K562 (cell line): ENCODE data around the gene BCL6B. TPM values are rescaled to one million over a fixed set of nuclear protein-coding genes. Genes with fewer than 3 reads are reported as not detected.

Source experiments
- ADNP ChIP-seq: fragments of 200-800 bp; sonication (Bioruptor generic); IDR thresholded peaks from 2 replicates; pipeline ENCODE4 v1.6.1; 2016; ENCODE audit warnings: missing genetic modification characterization, missing compliant biosample characterization
- ATF2 ChIP-seq: sonication (generic); formaldehyde crosslinking; IDR thresholded peaks from 2 replicates; pipeline ENCODE4 v1.8.1; 2022; ENCODE audit warnings: missing genetic modification reagents
- CTBP1 ChIP-seq: fragments of 450-650 bp; IDR thresholded peaks from 2 replicates; pipeline ENCODE4 v1.6.1; 2016; ENCODE audit warnings: borderline replicate concordance
- EP300 ChIP-seq: IDR thresholded peaks from 2 replicates; pipeline ENCODE4 v1.6.1; 2012; ENCODE audit warnings: low read length, improper control_type of control experiment
- EP400 ChIP-seq: fragments of 450-650 bp; IDR thresholded peaks from 2 replicates; pipeline ENCODE4 v1.6.1; 2017; ENCODE audit warnings: antibody characterized with exemption, mild to moderate bottlenecking, moderate library complexity
- FOXA1 ChIP-seq: fragments of 450-650 bp; IDR thresholded peaks from 2 replicates; pipeline ENCODE4 v1.6.1; 2016; ENCODE audit warnings: mild to moderate bottlenecking, borderline replicate concordance
- IRF9 ChIP-seq: fragments of 450-650 bp; IDR thresholded peaks from 2 replicates; pipeline ENCODE4 v1.6.1; 2016; ENCODE audit warnings: missing biosample characterization, missing genetic modification characterization
- MECOM ChIP-seq: fragments of 250-450 bp; sonication (Bioruptor Pico); IDR thresholded peaks from 2 replicates; pipeline ENCODE4 v1.8.0; 2022; ENCODE audit warnings: inconsistent platforms
- MXI1 ChIP-seq: IDR thresholded peaks from 2 replicates; pipeline ENCODE4 v1.6.1; 2011; ENCODE audit warnings: low read depth, mild to moderate bottlenecking, improper control_type of control experiment, low read length
- POLR3A ChIP-seq: IDR thresholded peaks from 2 replicates; pipeline ENCODE4 v1.6.1; 2011; ENCODE audit warnings: borderline replicate concordance, mild to moderate bottlenecking, moderate library complexity; ENCODE audit not compliant: insufficient read length, insufficient read depth; ENCODE audit errors: extremely low read depth
- RAD21 ChIP-seq, 2 experiments: fragments of 250-450 bp in 1 of 2; fragments of 450-650 bp in 1 of 2; sonication (Bioruptor Pico) in 1 of 2; formaldehyde crosslinking in 1 of 2; IDR thresholded peaks in 1 of 2; conservative IDR thresholded peaks in 1 of 2; 2 replicates each; pipeline versions ENCODE4 v1.4.0 to v1.8.0; 2020 to 2022; ENCODE audit warnings: mild to moderate bottlenecking in 2 of 2, moderate library complexity in 1 of 2
- SAFB2 ChIP-seq: fragments of 200-400 bp; formaldehyde crosslinking; IDR thresholded peaks from 2 replicates; pipeline ENCODE4 v1.6.1; 2018; ENCODE audit warnings: borderline replicate concordance, low read length, low read depth, moderate library complexity; ENCODE audit not compliant: severe bottlenecking
- SIRT6 ChIP-seq: IDR thresholded peaks from one replicate; pipeline ENCODE4 v1.6.1; 2012; ENCODE audit warnings: low read depth, mild to moderate bottlenecking, control low read depth, inconsistent platforms, low read length, moderate library complexity
- SRSF3 ChIP-seq: fragments of 200-400 bp; formaldehyde crosslinking; IDR thresholded peaks from 2 replicates; pipeline ENCODE4 v1.6.1; 2016; ENCODE audit warnings: mild to moderate bottlenecking, low read length, moderate library complexity; ENCODE audit not compliant: insufficient read depth
- THAP7 ChIP-seq: fragments of 250-450 bp; sonication (Bioruptor Pico); IDR thresholded peaks from 2 replicates; pipeline ENCODE4 v1.5.0; 2021
- ZNF274 ChIP-seq: IDR thresholded peaks from 2 replicates; pipeline ENCODE4 v1.6.1; 2011; ENCODE audit warnings: low read depth, mild to moderate bottlenecking, low read length, moderate library complexity, borderline replicate concordance
- ZNF57 ChIP-seq: fragments of 450-650 bp; formaldehyde crosslinking; IDR thresholded peaks from 2 replicates; pipeline ENCODE4 v1.4.0; 2020; ENCODE audit warnings: mild to moderate bottlenecking, moderate library complexity
- ZNF589 ChIP-seq: fragments of 200-800 bp; sonication (Bioruptor generic); IDR thresholded peaks from 2 replicates; pipeline ENCODE4 v1.6.1; 2016; ENCODE audit warnings: low read depth, missing genetic modification characterization, missing compliant biosample characterization
- polyA plus RNA-seq, 8 experiments: library from polyadenylated mRNA; depleted of rRNA in 4 of 8; stranded (reverse) in 5 of 8; unstranded in 3 of 8; fragments of >200 nt; fragmentation: Nextera tagmentation in 2 of 8; fragmentation: Illumina TruSeq in 1 of 8; extraction: Ambion mirVana in 2 of 8; extraction: Trizol in 1 of 8; gene quantifications; 2 replicates each; pipeline versions ENCODE4 v1.2.1 to v1.2.3, GENCODE V29; 2011 to 2014; ENCODE audit warnings: inconsistent platforms in 1 of 8, missing spikeins in 1 of 8
- total RNA-seq, 7 experiments: library from RNA; depleted of rRNA in 6 of 7; stranded (reverse); fragments of >200 nt in 6 of 7; fragmentation: Illumina TruSeq in 2 of 7; extraction: Trizol in 2 of 7; gene quantifications; 2 replicates each; pipeline versions ENCODE4 v1.2.1 to v1.2.3, GENCODE V29; 2011 to 2021; ENCODE audit warnings: low replicate concordance in 1 of 7
- TF ChIP-seq, protein P1 (sequence below): fragments of 450-650 bp; IDR thresholded peaks from one replicate; pipeline ENCODE4 v1.6.1; 2018; ENCODE audit warnings: mild to moderate bottlenecking, moderate library complexity; ENCODE audit not compliant: partially characterized antibody

The BCL6B gene
- total and polyA plus RNA-seq, 9 of the 15 experiments (the other 6 are each of a cell fraction or from before 2014, with no cell fraction given), result 0.89 to 5.0 (median 3.6) TPM

DNA sequence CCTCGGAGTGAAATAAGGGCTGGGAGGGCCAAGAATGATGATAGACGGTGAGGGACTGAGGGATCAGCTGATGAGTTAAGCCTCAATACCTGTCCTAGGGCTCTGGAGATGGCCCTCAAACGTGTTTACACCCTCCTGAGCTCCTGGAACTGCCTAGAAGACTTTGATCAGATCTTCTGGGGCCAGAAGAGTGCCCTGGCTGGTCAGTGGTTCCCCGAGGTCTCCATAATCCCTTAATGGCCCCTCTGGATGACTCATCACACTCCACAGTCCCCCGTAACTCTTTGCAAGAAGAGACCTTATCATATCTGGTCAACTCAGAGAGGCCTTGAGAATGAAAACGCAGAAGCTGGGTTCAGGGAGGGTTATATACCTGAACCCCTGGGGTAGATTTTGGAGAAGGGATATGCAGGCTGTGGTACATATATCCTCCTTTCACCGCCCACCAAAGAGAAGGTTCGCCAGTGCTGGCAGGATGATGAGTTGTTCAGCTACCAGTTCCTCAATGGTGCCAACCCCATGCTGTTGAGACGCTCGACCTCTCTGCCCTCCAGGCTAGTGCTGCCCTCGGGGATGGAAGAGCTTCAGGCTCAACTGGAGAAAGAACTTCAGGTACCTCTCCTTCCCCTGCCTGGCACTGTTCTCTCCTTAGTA lies 23.9 kb upstream of the BCL6B start (continued):
- TF ChIP-seq, protein P1, sequence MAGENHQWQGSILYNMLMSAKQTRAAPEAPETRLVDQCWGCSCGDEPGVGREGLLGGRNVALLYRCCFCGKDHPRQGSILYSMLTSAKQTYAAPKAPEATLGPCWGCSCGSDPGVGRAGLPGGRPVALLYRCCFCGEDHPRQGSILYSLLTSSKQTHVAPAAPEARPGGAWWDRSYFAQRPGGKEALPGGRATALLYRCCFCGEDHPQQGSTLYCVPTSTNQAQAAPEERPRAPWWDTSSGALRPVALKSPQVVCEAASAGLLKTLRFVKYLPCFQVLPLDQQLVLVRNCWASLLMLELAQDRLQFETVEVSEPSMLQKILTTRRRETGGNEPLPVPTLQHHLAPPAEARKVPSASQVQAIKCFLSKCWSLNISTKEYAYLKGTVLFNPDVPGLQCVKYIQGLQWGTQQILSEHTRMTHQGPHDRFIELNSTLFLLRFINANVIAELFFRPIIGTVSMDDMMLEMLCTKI, result no peak
- TF ChIP-seq ZNF589 (CRISPR knock-in tag) (peak; percentile 80), ZNF274 (no peak), SIRT6 (no peak), SAFB2 (no peak), ZNF57 (CRISPR knock-in tag) (no peak), MXI1 (no peak), CTBP1 (peak; percentile 81), EP400 (peak; percentile 55), SRSF3 (no peak), RAD21 (CRISPR knock-in tag; conservative IDR thresholded peaks at IDR 0.05 in 1 of 2, IDR thresholded peaks at IDR 0.05 in 1 of 2) (peak in 1 of 2 experiments; percentile 21; a peak in 2 of 4 replicates), ATF2 (CRISPR knock-in tag) (no peak), EP300 (peak; percentile 89), IRF9 (no peak), THAP7 (CRISPR knock-in tag) (no peak), MECOM (CRISPR knock-in tag) (peak; percentile 35; the same call in 1 of the 2 replicates), ADNP (no peak), FOXA1 (no peak), POLR3A (no peak)
